SK-N-SH treated with all-trans-retinoic acid at 6 μM for 48 hours (cell line): ENCODE results near the gene BIN1.

Source experiments
- ESRRG ChIP-seq: fragments of 250-450 bp; sonication (Bioruptor Pico); IDR thresholded peaks from 2 replicates; pipeline ENCODE4 v1.6.1; 2021; ENCODE audit warnings: mild to moderate bottlenecking
- GLIS3 ChIP-seq: fragments of 250-450 bp; sonication (Bioruptor Pico); IDR thresholded peaks from 2 replicates; pipeline ENCODE4 v1.5.0; 2020; ENCODE audit warnings: mild to moderate bottlenecking, moderate library complexity
- OSR1 ChIP-seq: fragments of 250-450 bp; sonication (Bioruptor Pico); IDR thresholded peaks from 2 replicates; pipeline ENCODE4 v1.8.0; 2022; ENCODE audit warnings: moderate library complexity, mild to moderate bottlenecking, inconsistent platforms
- TOX ChIP-seq: fragments of 250-450 bp; sonication (Bioruptor Pico); IDR thresholded peaks from 2 replicates; pipeline ENCODE4 v1.8.0; 2021; ENCODE audit warnings: mild to moderate bottlenecking, moderate library complexity, borderline replicate concordance
- ZFP3 ChIP-seq: fragments of 250-450 bp; sonication (Bioruptor Pico); IDR thresholded peaks from 2 replicates; pipeline ENCODE4 v1.5.0; 2020; ENCODE audit warnings: mild to moderate bottlenecking, moderate library complexity
- ZNF8 ChIP-seq: fragments of 450-650 bp; formaldehyde crosslinking; IDR thresholded peaks from 2 replicates; pipeline ENCODE4 v1.5.0; 2020; ENCODE audit warnings: mild to moderate bottlenecking, moderate library complexity
- TF ChIP-seq, protein P1 (sequence below): fragments of 250-450 bp; sonication (Bioruptor Pico); IDR thresholded peaks from 2 replicates; pipeline ENCODE4 v1.5.1; 2020; ENCODE audit warnings: low read depth, mild to moderate bottlenecking, moderate library complexity

DNA sequence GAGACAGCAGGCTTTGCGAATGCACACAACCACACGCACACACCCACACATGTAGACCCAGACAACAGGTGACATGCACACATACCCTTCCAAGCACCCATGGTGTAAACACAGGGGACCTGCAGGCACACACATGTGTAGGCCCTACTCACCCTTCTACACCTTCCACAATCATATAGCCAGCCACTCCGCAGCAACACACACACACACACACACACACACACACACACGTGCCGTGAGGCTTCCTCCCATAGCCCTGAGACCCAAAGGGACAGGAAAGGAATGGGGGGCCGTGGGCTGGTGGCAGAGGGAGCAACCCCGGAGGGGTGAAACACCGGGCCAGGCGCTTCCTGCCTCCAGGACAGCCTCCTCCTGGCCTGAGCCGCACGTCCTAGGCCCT is 37.4 kb downstream of the BIN1 start:
- TF ChIP-seq, protein P1, sequence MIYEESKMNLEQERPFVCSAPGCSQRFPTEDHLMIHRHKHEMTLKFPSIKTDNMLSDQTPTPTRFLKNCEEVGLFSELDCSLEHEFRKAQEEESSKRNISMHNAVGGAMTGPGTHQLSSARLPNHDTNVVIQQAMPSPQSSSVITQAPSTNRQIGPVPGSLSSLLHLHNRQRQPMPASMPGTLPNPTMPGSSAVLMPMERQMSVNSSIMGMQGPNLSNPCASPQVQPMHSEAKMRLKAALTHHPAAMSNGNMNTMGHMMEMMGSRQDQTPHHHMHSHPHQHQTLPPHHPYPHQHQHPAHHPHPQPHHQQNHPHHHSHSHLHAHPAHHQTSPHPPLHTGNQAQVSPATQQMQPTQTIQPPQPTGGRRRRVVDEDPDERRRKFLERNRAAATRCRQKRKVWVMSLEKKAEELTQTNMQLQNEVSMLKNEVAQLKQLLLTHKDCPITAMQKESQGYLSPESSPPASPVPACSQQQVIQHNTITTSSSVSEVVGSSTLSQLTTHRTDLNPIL (CRISPR knock-in tag): no peak
- no peak for TF ChIP-seq ESRRG (CRISPR knock-in tag)
- TF ChIP-seq GLIS3 (CRISPR knock-in tag): no peak
- no peak for TF ChIP-seq ZFP3
- TF ChIP-seq OSR1: no peak
- TF ChIP-seq ZNF8 (CRISPR knock-in tag): no peak
- TF ChIP-seq TOX (CRISPR knock-in tag): no peak
